ENCODE data around the gene PRAMEF12.
"Not testable (repeated sequence)": the region's sequence is repeated elsewhere in the genome, so short reads cannot be mapped to it uniquely, and the experiment has no call there.

The PRAMEF12 gene

DNA sequence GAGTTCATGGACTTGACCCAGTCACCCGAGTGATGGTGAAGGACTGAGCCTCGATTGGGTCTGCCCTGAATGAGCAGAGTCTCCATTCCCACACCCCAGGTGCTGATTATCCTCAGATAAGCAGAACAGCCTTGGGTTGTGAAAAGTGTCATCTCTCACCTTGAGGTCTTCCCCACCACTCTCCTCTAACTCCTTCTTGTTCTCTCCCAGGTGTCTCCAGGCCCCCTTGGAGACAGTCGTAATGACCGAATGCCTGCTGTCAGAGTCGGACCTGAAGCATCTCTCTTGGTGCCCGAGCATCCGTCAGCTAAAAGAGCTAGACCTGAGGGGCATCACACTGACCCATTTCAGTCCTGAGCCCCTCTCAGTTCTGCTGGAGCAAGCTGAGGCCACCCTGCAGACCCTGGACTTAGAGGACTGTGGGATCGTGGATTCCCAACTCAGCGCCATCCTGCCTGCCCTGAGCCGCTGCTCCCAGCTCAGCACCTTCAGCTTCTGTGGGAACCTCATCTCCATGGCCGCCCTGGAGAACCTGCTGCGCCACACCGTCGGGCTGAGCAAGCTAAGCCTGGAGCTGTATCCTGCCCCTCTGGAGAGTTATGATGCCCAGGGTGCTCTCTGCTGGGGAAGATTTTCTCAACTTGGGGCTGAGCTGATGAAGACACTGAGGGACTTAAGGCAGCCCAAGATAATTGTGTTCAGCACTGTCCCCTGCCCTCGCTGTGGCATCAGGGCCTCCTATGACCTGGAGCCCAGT is 3.4 kb downstream of the PRAMEF12 start:
- Histone ChIP-seq H3K9me3 (ENCODE audit: control insufficient read depth, insufficient read depth, low read depth, low read length) (no peaks in the 10 kb centered on the region), H3K27ac (ENCODE audit: extremely low read depth, low read depth, low read length) (no peak overlapping the region), H3K4me3 (ENCODE audit: low read depth, low read length) (no peak overlapping the region), H3K4me1 (ENCODE audit: control insufficient read depth, insufficient read depth, low read length) (no peaks in the 10 kb centered on the region), H3K36me3 (ENCODE audit: control insufficient read depth in 2 of 2, insufficient read depth in 1 of 2, low read length in 2 of 2) (no peaks in the 10 kb centered on the region)
- POLR2A ChIA-PET: no interaction called here
- CTCF ChIA-PET: no interaction called here
- TF ChIP-seq KLF9 (tag by site-specific recombination; IDR thresholded peaks at IDR 0.05; ENCODE audit: low read depth) (no peak), RBAK (tag by site-specific recombination; IDR thresholded peaks at IDR 0.05) (no peak)
- TF ChIP-seq, protein P1, sequence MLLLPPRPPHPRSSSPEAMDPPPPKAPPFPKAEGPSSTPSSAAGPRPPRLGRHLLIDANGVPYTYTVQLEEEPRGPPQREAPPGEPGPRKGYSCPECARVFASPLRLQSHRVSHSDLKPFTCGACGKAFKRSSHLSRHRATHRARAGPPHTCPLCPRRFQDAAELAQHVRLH (tag by site-specific recombination; IDR thresholded peaks at IDR 0.05): no peak

DNA sequence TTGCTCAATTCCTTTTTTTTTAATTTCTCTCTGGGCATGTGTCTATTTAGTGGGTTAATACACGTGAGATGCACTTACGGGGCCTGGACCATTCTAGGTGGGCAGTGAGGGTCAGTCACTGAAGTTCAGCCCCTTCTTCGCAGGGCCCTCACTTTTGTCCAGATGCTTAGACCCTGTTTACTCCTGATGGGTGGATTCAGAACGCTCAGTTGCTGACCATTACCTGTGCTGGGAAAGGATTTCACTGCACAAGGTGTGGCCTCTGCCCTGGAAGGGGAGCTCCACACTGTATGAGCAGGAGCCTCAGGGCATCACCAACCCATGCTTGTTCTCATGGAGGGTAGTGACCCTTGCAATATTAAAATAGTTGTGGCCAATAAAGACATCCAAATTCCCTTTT is 4.5 kb downstream of the PRAMEF12 start:
- POLR2A ChIA-PET: no interaction called here

DNA sequence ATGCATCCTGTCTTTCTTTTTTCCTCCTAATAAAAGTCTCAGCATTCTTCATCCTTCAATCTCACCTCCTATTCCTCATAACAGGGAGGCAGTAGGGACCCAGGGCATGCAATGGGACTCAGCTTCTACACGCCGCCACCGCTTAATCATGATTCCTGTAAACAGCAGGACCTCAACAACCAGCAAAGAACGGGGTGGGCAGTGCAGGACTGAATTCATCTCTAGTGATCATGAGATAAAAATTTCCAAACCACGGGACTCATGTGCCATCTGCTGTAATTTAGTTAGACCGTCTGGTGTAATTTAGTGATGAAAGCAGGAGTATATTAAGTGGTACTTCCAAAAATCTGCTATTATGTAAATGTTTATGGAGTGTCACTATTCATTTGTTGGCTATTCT is 5.4 kb downstream of the PRAMEF12 start:
- no peaks in the 10 kb centered on the region for H3K4me1 ChIP-seq (ENCODE audit: control insufficient read depth, insufficient read depth, low read length)
- no peaks in the 10 kb centered on the region for H3K36me3 ChIP-seq (ENCODE audit: control insufficient read depth in 2 of 2, insufficient read depth in 1 of 2, low read length in 2 of 2)
- H3K27ac ChIP-seq (ENCODE audit: extremely low read depth, low read depth, low read length): no peak overlapping the region
- TF ChIP-seq ZNF571 (tag by site-specific recombination; IDR thresholded peaks at IDR 0.05): no peak
- no peak for TF ChIP-seq ZNF311 (tag by site-specific recombination; IDR thresholded peaks at IDR 0.05; ENCODE audit: borderline replicate concordance)
- TF ChIP-seq ZFP41 (tag by site-specific recombination; IDR thresholded peaks at IDR 0.05; ENCODE audit: borderline replicate concordance): no peak
- TF ChIP-seq, protein P2, sequence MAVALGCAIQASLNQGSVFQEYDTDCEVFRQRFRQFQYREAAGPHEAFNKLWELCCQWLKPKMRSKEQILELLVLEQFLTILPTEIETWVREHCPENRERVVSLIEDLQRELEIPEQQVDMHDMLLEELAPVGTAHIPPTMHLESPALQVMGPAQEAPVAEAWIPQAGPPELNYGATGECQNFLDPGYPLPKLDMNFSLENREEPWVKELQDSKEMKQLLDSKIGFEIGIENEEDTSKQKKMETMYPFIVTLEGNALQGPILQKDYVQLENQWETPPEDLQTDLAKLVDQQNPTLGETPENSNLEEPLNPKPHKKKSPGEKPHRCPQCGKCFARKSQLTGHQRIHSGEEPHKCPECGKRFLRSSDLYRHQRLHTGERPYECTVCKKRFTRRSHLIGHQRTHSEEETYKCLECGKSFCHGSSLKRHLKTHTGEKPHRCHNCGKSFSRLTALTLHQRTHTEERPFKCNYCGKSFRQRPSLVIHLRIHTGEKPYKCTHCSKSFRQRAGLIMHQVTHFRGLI (tag by site-specific recombination; IDR thresholded peaks at IDR 0.05): no peak
- TF ChIP-seq ZBTB8A (tag by site-specific recombination; IDR thresholded peaks at IDR 0.05): no peak
- TF ChIP-seq, protein P3, sequence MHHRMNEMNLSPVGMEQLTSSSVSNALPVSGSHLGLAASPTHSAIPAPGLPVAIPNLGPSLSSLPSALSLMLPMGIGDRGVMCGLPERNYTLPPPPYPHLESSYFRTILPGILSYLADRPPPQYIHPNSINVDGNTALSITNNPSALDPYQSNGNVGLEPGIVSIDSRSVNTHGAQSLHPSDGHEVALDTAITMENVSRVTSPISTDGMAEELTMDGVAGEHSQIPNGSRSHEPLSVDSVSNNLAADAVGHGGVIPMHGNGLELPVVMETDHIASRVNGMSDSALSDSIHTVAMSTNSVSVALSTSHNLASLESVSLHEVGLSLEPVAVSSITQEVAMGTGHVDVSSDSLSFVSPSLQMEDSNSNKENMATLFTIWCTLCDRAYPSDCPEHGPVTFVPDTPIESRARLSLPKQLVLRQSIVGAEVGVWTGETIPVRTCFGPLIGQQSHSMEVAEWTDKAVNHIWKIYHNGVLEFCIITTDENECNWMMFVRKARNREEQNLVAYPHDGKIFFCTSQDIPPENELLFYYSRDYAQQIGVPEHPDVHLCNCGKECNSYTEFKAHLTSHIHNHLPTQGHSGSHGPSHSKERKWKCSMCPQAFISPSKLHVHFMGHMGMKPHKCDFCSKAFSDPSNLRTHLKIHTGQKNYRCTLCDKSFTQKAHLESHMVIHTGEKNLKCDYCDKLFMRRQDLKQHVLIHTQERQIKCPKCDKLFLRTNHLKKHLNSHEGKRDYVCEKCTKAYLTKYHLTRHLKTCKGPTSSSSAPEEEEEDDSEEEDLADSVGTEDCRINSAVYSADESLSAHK (tag by site-specific recombination; IDR thresholded peaks at IDR 0.05): no peak
- no peak for TF ChIP-seq ZNF138 (tag by site-specific recombination; IDR thresholded peaks at IDR 0.05; ENCODE audit: borderline replicate concordance)
- no peak for TF ChIP-seq ZNF302 (tag by site-specific recombination; IDR thresholded peaks at IDR 0.05; ENCODE audit: low read depth)
- no peak for TF ChIP-seq ZNF585B (tag by site-specific recombination; IDR thresholded peaks at IDR 0.05)
- no peak for TF ChIP-seq SP3 (tag by site-specific recombination; IDR thresholded peaks at IDR 0.05)
- TF ChIP-seq, protein P4, sequence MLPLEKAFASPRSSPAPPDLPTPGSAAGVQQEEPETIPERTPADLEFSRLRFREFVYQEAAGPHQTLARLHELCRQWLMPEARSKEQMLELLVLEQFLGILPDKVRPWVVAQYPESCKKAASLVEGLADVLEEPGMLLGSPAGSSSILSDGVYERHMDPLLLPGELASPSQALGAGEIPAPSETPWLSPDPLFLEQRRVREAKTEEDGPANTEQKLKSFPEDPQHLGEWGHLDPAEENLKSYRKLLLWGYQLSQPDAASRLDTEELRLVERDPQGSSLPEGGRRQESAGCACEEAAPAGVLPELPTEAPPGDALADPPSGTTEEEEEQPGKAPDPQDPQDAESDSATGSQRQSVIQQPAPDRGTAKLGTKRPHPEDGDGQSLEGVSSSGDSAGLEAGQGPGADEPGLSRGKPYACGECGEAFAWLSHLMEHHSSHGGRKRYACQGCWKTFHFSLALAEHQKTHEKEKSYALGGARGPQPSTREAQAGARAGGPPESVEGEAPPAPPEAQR (tag by site-specific recombination; IDR thresholded peaks at IDR 0.05): no peak
- TF ChIP-seq ZNF626 (tag by site-specific recombination; IDR thresholded peaks at IDR 0.05): no peak
- no peak for TF ChIP-seq ZNF670 (tag by site-specific recombination; IDR thresholded peaks at IDR 0.05; ENCODE audit: low read depth)
- no peak for TF ChIP-seq ZNF221 (tag by site-specific recombination; IDR thresholded peaks at IDR 0.05; ENCODE audit: borderline replicate concordance)
- TF ChIP-seq ZNF175 (tag by site-specific recombination; IDR thresholded peaks at IDR 0.05): no peak
- TF ChIP-seq, protein P5, sequence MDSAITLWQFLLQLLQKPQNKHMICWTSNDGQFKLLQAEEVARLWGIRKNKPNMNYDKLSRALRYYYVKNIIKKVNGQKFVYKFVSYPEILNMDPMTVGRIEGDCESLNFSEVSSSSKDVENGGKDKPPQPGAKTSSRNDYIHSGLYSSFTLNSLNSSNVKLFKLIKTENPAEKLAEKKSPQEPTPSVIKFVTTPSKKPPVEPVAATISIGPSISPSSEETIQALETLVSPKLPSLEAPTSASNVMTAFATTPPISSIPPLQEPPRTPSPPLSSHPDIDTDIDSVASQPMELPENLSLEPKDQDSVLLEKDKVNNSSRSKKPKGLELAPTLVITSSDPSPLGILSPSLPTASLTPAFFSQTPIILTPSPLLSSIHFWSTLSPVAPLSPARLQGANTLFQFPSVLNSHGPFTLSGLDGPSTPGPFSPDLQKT (IDR thresholded peaks at IDR 0.05; ENCODE audit: borderline replicate concordance, low read depth, low read length): no peak
- TF ChIP-seq ZNF501 (tag by site-specific recombination; IDR thresholded peaks at IDR 0.05): no peak
- no peak overlapping the region for H3K4me3 ChIP-seq (ENCODE audit: low read depth, low read length)
- H3K9me3 ChIP-seq (ENCODE audit: control insufficient read depth, insufficient read depth, low read depth, low read length): no peaks in the 10 kb centered on the region
- ChIA-PET CTCF (no interaction called here), POLR2A (no interaction called here)

More for the DNA sequence above, 4.5 kb downstream of the PRAMEF12 start:
- no peak for TF ChIP-seq KLF8 (tag by site-specific recombination; IDR thresholded peaks at IDR 0.05)
- TF ChIP-seq ZNF654 (tag by site-specific recombination; IDR thresholded peaks at IDR 0.05; ENCODE audit: low read depth): no peak
- H3K4me1 ChIP-seq (ENCODE audit: control insufficient read depth, insufficient read depth, low read length): no peaks in the 10 kb centered on the region
- CTCF ChIA-PET: no interaction called here
- H3K9me3 ChIP-seq (ENCODE audit: control insufficient read depth, insufficient read depth, low read depth, low read length): no peaks in the 10 kb centered on the region
- H3K36me3 ChIP-seq (ENCODE audit: control insufficient read depth in 2 of 2, insufficient read depth in 1 of 2, low read length in 2 of 2): no peaks in the 10 kb centered on the region
- no peak overlapping the region for H3K27ac ChIP-seq (ENCODE audit: extremely low read depth, low read depth, low read length)
- no peak overlapping the region for H3K4me3 ChIP-seq (ENCODE audit: low read depth, low read length)

DNA sequence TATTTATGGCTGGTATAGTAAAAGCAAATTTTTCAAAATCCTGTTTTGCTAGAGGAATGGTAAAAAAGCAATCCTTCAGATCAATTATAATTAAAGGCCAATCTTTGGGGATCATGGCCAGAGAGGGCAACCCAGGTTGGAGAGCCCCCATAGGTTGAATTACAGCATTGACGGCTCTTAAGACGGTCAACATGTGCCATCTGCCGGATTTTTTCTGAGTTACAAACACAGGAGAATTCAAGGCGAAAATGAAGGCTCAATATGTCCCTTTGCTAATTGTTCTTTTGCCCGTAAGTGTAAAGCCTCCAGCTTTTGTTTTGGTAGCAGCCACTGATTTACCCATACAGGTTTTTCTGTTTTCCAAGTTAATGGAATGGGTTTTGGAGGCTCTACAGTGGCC is 8.0 kb downstream of the PRAMEF12 start:
- CTCF ChIA-PET; H3K4me1 ChIP-seq (ENCODE audit: control insufficient read depth, insufficient read depth, low read length); H3K36me3 ChIP-seq (ENCODE audit: control insufficient read depth in 2 of 2, insufficient read depth in 1 of 2, low read length in 2 of 2); H3K4me3 ChIP-seq (ENCODE audit: low read depth, low read length); H3K27ac ChIP-seq (ENCODE audit: extremely low read depth, low read depth, low read length); H3K9me3 ChIP-seq (ENCODE audit: control insufficient read depth, insufficient read depth, low read depth, low read length); POLR2A ChIA-PET: not testable (repeated sequence)

Measured in HEK293 (cell line).